Activated T-cell treated with anti-CD3 and anti-CD28 coated beads, Interleukin-2, amount 50 U/mL, for 4 hours (primary cell): ENCODE results near the gene MICB. TPM values are rescaled to one million over a fixed set of nuclear protein-coding genes. Genes with fewer than 3 reads are reported as not detected.

ENCODE experiments used
- ATAC-seq, 2 donors: fragments of 200-7000 bp; cut with Tn5 transposase; one replicate each; pipeline ENCODE4 v1.10.0; 2021
- DNase-seq: peaks from one replicate; pipeline ENCODE4 v3.0.0-alpha.2; 2020
- H3K27me3 Mint-ChIP-seq: one replicate; pipeline ENCODE4 v1.8.0; 2021; ENCODE audit warnings: low read depth, mixed read lengths
- H3K36me3 Mint-ChIP-seq: one replicate; pipeline ENCODE4 v1.8.0; 2022; ENCODE audit warnings: mixed read lengths; ENCODE audit not compliant: insufficient read depth
- H3K4me1 Mint-ChIP-seq: one replicate; pipeline ENCODE4 v1.8.0; 2021; ENCODE audit warnings: low read depth, mixed read lengths
- H3K4me3 Mint-ChIP-seq: one replicate; pipeline ENCODE4 v1.8.0; 2021; ENCODE audit warnings: mild to moderate bottlenecking, moderate library complexity, mixed read lengths
- H3K9me3 Mint-ChIP-seq: one replicate; pipeline ENCODE4 v1.8.0; 2021; ENCODE audit warnings: mixed read lengths
- total RNA-seq, 3 donors: library from RNA; stranded (reverse); gene quantifications; one replicate each; pipeline ENCODE4 v1.2.1, GENCODE V29; 2021

The MICB gene
- total RNA-seq, 3 donors from 2014 or later, result 11.3 to 14.9 (median 12.5) TPM

- H3K4me1 Mint-ChIP-seq, result peaks cover 33% of the 10 kb centered on the region
These were observed 35.5 kb downstream of the MICB start for GRCh38 chr6:31533455-31533841.

GRCh38 chr6:31534011-31534410, 36.1 kb downstream of the MICB start:
- DNase-seq (no peak), ATAC-seq (no peak)
- no peak overlapping the region for H3K4me3 Mint-ChIP-seq
- H3K36me3 Mint-ChIP-seq, result peaks cover 65% of the 10 kb centered on the region
- no peaks in the 10 kb centered on the region for H3K27me3 Mint-ChIP-seq
- H3K9me3 Mint-ChIP-seq, result no peaks in the 10 kb centered on the region
- H3K4me1 Mint-ChIP-seq, result peaks cover 38% of the 10 kb centered on the region

More at GRCh38 chr6:31533455-31533841, 35.5 kb downstream of the MICB start:
- peaks cover 59% of the 10 kb centered on the region for H3K36me3 Mint-ChIP-seq
- H3K9me3 Mint-ChIP-seq, result no peaks in the 10 kb centered on the region
- no peak overlapping the region for H3K4me3 Mint-ChIP-seq
- H3K27me3 Mint-ChIP-seq, result no peaks in the 10 kb centered on the region
- DNase-seq (no peak), ATAC-seq (no peak)

- Mint-ChIP-seq H3K9me3 (no peaks in the 10 kb centered on the region), H3K4me3 (no peak overlapping the region), H3K36me3 (peaks cover 68% of the 10 kb centered on the region), H3K27me3 (no peaks in the 10 kb centered on the region), H3K4me1 (peaks cover 44% of the 10 kb centered on the region)
- ATAC-seq (no peak), DNase-seq (no peak)
These were observed 36.6 kb downstream of the MICB start for GRCh38 chr6:31534521-31535040.

GRCh38 chr6:31535538-31536324, 37.8 kb downstream of the MICB start:
- DNase-seq (no peak), ATAC-seq (peak; percentile 33 to 42)
- Mint-ChIP-seq H3K9me3 (no peaks in the 10 kb centered on the region), H3K4me1 (peaks cover 52% of the 10 kb centered on the region), H3K36me3 (peaks cover 68% of the 10 kb centered on the region), H3K27me3 (no peaks in the 10 kb centered on the region), H3K4me3 (no peak overlapping the region)

GRCh38 chr6:31538805-31539400, 41.0 kb downstream of the MICB start:
- DNase-seq (no peak), ATAC-seq (no peak)
- Mint-ChIP-seq H3K9me3 (no peaks in the 10 kb centered on the region), H3K36me3 (peaks cover 58% of the 10 kb centered on the region), H3K27me3 (no peaks in the 10 kb centered on the region), H3K4me1 (peaks cover 51% of the 10 kb centered on the region), H3K4me3 (peak overlapping the region; percentile 96)

GRCh38 chr6:31540640-31541039, 42.7 kb downstream of the MICB start:
- no peaks in the 10 kb centered on the region for H3K9me3 Mint-ChIP-seq
- H3K27me3 Mint-ChIP-seq, result no peaks in the 10 kb centered on the region
- H3K36me3 Mint-ChIP-seq, result peaks cover 46% of the 10 kb centered on the region
- no peak for DNase-seq
- peak overlapping the region; percentile 96 for H3K4me3 Mint-ChIP-seq
- ATAC-seq, result no peak
- H3K4me1 Mint-ChIP-seq, result peaks cover 51% of the 10 kb centered on the region

- peak overlapping the region; percentile 96 for H3K4me3 Mint-ChIP-seq
- DNase-seq (peak; percentile 51), ATAC-seq (peak; percentile 12)
- H3K27me3 Mint-ChIP-seq, result no peaks in the 10 kb centered on the region
- peaks cover 41% of the 10 kb centered on the region for H3K36me3 Mint-ChIP-seq
- H3K9me3 Mint-ChIP-seq, result no peaks in the 10 kb centered on the region
- H3K4me1 Mint-ChIP-seq, result peaks cover 48% of the 10 kb centered on the region
These were observed 43.2 kb downstream of the MICB start for GRCh38 chr6:31541059-31541657.

GRCh38 chr6:31541658-31542521, 43.9 kb downstream of the MICB start, which contains the start of gene DDX39B:
TSS of gene DDX39B (minus strand) at chr6:31542003. CDS start at chr6:31540532, 1,471 bp downstream.
- Mint-ChIP-seq H3K4me1 (peaks cover 47% of the 10 kb centered on the region), H3K9me3 (no peaks in the 10 kb centered on the region), H3K27me3 (no peaks in the 10 kb centered on the region), H3K36me3 (peaks cover 36% of the 10 kb centered on the region), H3K4me3 (peak within 1 kb of the TSS; percentile 96)
- ATAC-seq (peak; percentile 82 to 84), DNase-seq (peak; percentile 89)

- ATAC-seq (no peak), DNase-seq (no peak)
- peaks cover 27% of the 10 kb centered on the region for H3K36me3 Mint-ChIP-seq
- peaks cover 52% of the 10 kb centered on the region for H3K4me1 Mint-ChIP-seq
- H3K4me3 Mint-ChIP-seq, result peak overlapping the region; percentile 96
- H3K9me3 Mint-ChIP-seq, result no peaks in the 10 kb centered on the region
- no peaks in the 10 kb centered on the region for H3K27me3 Mint-ChIP-seq
These were observed 45.7 kb downstream of the MICB start for GRCh38 chr6:31543639-31544038.

GRCh38 chr6:31544676-31545075, 46.7 kb downstream of the MICB start:
- H3K9me3 Mint-ChIP-seq, result no peaks in the 10 kb centered on the region
- H3K4me1 Mint-ChIP-seq, result peaks cover 44% of the 10 kb centered on the region

GRCh38 chr6:31545291-31545690, 47.3 kb downstream of the MICB start:
- no peak overlapping the region for H3K4me3 Mint-ChIP-seq
- no peak for ATAC-seq
- H3K9me3 Mint-ChIP-seq, result no peaks in the 10 kb centered on the region
- DNase-seq, result no peak
- no peaks in the 10 kb centered on the region for H3K27me3 Mint-ChIP-seq
- H3K36me3 Mint-ChIP-seq, result peaks cover 10% of the 10 kb centered on the region
- H3K4me1 Mint-ChIP-seq, result peaks cover 38% of the 10 kb centered on the region

More at GRCh38 chr6:31544676-31545075, 46.7 kb downstream of the MICB start:
- no peak overlapping the region for H3K4me3 Mint-ChIP-seq
- no peak for ATAC-seq
- peaks cover 16% of the 10 kb centered on the region for H3K36me3 Mint-ChIP-seq
- no peaks in the 10 kb centered on the region for H3K27me3 Mint-ChIP-seq
- DNase-seq, result no peak

GRCh38 chr6:31546339-31546957, 48.5 kb downstream of the MICB start, which contains the start of gene ATP6V1G2:
TSS of gene ATP6V1G2 (minus strand) at chr6:31546608. CDS start at chr6:31546559, 49 bp downstream.
- Mint-ChIP-seq H3K9me3 (no peaks in the 10 kb centered on the region), H3K36me3 (peaks cover 1% of the 10 kb centered on the region), H3K4me3 (peak within 1 kb of the TSS; percentile 91), H3K27me3 (no peaks in the 10 kb centered on the region), H3K4me1 (peaks cover 36% of the 10 kb centered on the region)
- ATAC-seq (peak; percentile 60 to 61), DNase-seq (peak; percentile 78)

- peaks cover 37% of the 10 kb centered on the region for H3K4me1 Mint-ChIP-seq
- ATAC-seq, result peak; percentile 88 to 89
These were observed 49.2 kb downstream of the MICB start, which contains the start of gene NFKBIL1 for GRCh38 chr6:31546958-31547726. TSS of gene NFKBIL1 (plus strand) at chr6:31547608. CDS start at chr6:31547695, 87 bp downstream.

More at GRCh38 chr6:31546958-31547726, 49.2 kb downstream of the MICB start, which contains the start of gene NFKBIL1:
- no peaks in the 10 kb centered on the region for H3K9me3 Mint-ChIP-seq
- peaks cover 2% of the 10 kb centered on the region for H3K36me3 Mint-ChIP-seq
- DNase-seq, result peak; percentile 85
- H3K4me3 Mint-ChIP-seq, result peak within 1 kb of the TSS; percentile 91
- H3K27me3 Mint-ChIP-seq, result no peaks in the 10 kb centered on the region
